ENCODE measurements around the gene TBC1D3K.
"Not testable (repeated sequence)": the region's sequence is repeated elsewhere in the genome, so short reads cannot be mapped to it uniquely, and the experiment has no call there.

The TBC1D3K gene

DNA sequence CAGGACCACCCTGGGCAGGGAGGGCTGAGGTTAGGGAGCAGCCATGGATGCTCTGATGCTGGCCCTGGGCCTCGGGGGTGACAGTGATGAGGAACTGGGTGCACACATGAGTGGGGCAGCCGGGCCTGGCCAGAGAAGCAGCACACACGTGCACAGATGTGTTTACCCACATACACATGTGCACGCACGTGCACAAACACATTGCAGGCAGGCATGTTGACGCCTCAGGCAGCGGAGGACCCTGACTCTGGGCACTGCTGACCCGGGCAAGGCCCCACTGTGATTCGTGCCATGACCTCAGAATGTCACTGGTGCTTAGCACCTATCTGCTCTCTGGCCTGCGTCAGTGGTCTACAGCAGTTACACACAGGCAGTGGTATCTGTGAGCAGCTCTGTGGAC lies at the start of gene TBC1D3K:
TBC1D3K (plus strand) TSS at position 301 of the 400 bp plus-strand sequence. CDS start 1,585 bp downstream, outside the sequence.
- DNase-seq (ENCODE audit: low read depth), result not testable (repeated sequence)

- no peak for DNase-seq (ENCODE audit: low read depth)
Observed at GRCh38 chr17:37884516-37884915, 39.7 kb upstream of the TBC1D3K start.

GRCh38 chr17:37885136-37885535 lies 39.1 kb upstream of the TBC1D3K start:
- DNase-seq (ENCODE audit: low read depth), result no peak

DNA sequence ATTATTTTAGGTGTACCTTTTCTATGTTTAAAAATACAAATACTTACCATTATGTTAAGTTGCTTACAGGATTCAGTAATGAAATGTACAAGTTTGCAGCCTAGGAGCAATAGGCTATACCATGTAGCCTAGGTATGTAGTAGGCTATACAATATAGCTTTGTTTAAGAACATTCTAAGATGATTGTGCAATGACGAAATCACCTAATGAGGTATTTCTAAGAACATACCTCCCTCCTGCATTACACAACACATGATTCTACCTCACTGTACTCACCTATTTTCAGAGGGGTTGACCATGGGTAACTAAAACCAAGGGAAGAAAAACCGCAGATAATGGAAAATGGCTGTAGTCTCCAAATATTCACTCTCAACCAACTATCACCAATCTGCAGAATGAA lies 35.3 kb upstream of the TBC1D3K start:
- no peak for DNase-seq (ENCODE audit: low read depth)

DNA sequence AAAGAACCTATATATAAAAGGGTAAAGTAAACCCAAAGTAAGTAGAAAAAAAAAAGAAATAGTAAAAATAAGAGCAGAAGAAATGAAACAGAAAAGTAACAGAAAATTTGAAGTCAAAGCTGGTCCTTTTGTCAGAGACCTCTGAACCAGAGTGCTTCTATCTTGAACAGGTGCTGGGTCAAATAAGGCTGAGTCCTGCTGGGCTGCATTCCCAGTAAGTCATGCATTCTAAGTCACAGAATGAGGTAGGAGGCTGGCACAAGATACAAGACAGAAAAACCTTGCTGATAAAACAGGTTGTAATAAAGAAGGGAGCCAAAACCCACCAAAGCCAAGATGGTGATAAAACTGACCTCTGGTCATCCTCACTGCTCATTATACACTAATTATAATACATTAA lies 27.3 kb upstream of the TBC1D3K start:
- DNase-seq (ENCODE audit: low read depth), result not testable (repeated sequence)
